Liver (tissue), 9 donors: Measurements from ENCODE around the gene ZDHHC14. TPM values are rescaled to one million over a fixed set of nuclear protein-coding genes. Genes with fewer than 3 reads are reported as not detected.

Source experiments
- DNase-seq: peaks from one replicate; pipeline ENCODE4 v3.0.0-alpha.2; 2017; ENCODE audit warnings: low spot score
- H3K27ac ChIP-seq, 2 donors: one replicate each; pipeline ENCODE4 v1.7.0; 2013; ENCODE audit warnings: inconsistent platforms in 2 of 2, low read length in 2 of 2, control low read depth in 1 of 2, low read depth in 1 of 2, mild to moderate bottlenecking in 1 of 2
- H3K27me3 ChIP-seq, 4 donors: one replicate each; pipeline versions ENCODE4 v1.6.1 to v1.7.0; 2013; ENCODE audit warnings: low read length in 3 of 4, inconsistent platforms in 1 of 4, mild to moderate bottlenecking in 1 of 4, moderate library complexity in 1 of 4; ENCODE audit not compliant: control insufficient read depth in 4 of 4, insufficient read depth in 4 of 4
- H3K36me3 ChIP-seq, 4 donors: one replicate each; pipeline versions ENCODE4 v1.6.1 to v1.7.0; 2013; ENCODE audit warnings: low read length in 3 of 4, mild to moderate bottlenecking in 3 of 4, low read depth in 1 of 4, moderate library complexity in 1 of 4; ENCODE audit not compliant: control insufficient read depth in 4 of 4, insufficient read depth in 3 of 4
- H3K4me1 ChIP-seq, 4 donors: one replicate each; pipeline versions ENCODE4 v1.6.1 to v1.7.0; 2013; ENCODE audit warnings: low read length in 3 of 4, mild to moderate bottlenecking in 3 of 4, moderate library complexity in 1 of 4; ENCODE audit not compliant: control insufficient read depth in 4 of 4, insufficient read depth in 4 of 4
- H3K4me3 ChIP-seq, 3 donors: one replicate each; pipeline versions ENCODE4 v1.6.1 to v1.7.0; 2013; ENCODE audit warnings: low read length in 3 of 3, control low read depth in 1 of 3, low read depth in 1 of 3, mild to moderate bottlenecking in 1 of 3
- H3K9ac ChIP-seq, 2 donors: one replicate each; pipeline ENCODE4 v1.7.0; 2013; ENCODE audit warnings: low read length in 2 of 2, mild to moderate bottlenecking in 2 of 2, moderate library complexity in 2 of 2, control low read depth in 1 of 2, low read depth in 1 of 2
- H3K9me3 ChIP-seq, 4 donors: one replicate each; pipeline versions ENCODE4 v1.6.1 to v1.7.0; 2013; ENCODE audit warnings: low read length in 3 of 4; ENCODE audit not compliant: control insufficient read depth in 4 of 4
- CTCF ChIP-seq: fragments of 150-350 bp; IDR thresholded peaks from 2 replicates; pipeline ENCODE4 v1.5.1; 2017; ENCODE audit warnings: improper control_type of control experiment, low read depth, low read length; ENCODE audit not compliant: missing input control
- EGR1 ChIP-seq, 2 donors: IDR thresholded peaks; 2 replicates each; pipeline ENCODE4 v1.6.1; 2016 to 2018; ENCODE audit warnings: antibody characterized with exemption in 2 of 2, low read depth in 2 of 2
- FOXA1 ChIP-seq: IDR thresholded peaks from 2 replicates; pipeline ENCODE4 v1.6.1; 2016; ENCODE audit warnings: antibody characterized with exemption
- FOXA2 ChIP-seq: IDR thresholded peaks from 2 replicates; pipeline ENCODE4 v1.6.1; 2016; ENCODE audit warnings: antibody characterized with exemption
- GABPA ChIP-seq, 2 donors: IDR thresholded peaks in 1 of 2; conservative IDR thresholded peaks in 1 of 2; 2 replicates each; pipeline ENCODE4 v1.6.1; 2016; ENCODE audit warnings: antibody characterized with exemption in 2 of 2, mild to moderate bottlenecking in 1 of 2, moderate library complexity in 1 of 2
- HNF4A ChIP-seq, 2 donors: conservative IDR thresholded peaks; 2 replicates each; pipeline ENCODE4 v1.6.1; 2016; ENCODE audit warnings: antibody characterized with exemption in 2 of 2, mild to moderate bottlenecking in 2 of 2
- HNF4G ChIP-seq: IDR thresholded peaks from 2 replicates; pipeline ENCODE4 v1.6.1; 2016; ENCODE audit warnings: antibody characterized with exemption
- JUND ChIP-seq, 2 donors: IDR thresholded peaks; 2 replicates each; pipeline ENCODE4 v1.6.1; 2016; ENCODE audit warnings: antibody characterized with exemption in 2 of 2
- NR2F2 ChIP-seq: IDR thresholded peaks from 2 replicates; pipeline ENCODE4 v1.6.1; 2016; ENCODE audit warnings: antibody characterized with exemption
- RAD21 ChIP-seq, 2 donors: IDR thresholded peaks; 2 replicates each; pipeline ENCODE4 v1.6.1; 2016; ENCODE audit warnings: antibody characterized with exemption in 2 of 2, mild to moderate bottlenecking in 2 of 2
- RXRA ChIP-seq, 2 donors: IDR thresholded peaks; 2 replicates each; pipeline ENCODE4 v1.6.1; 2017 to 2018; ENCODE audit warnings: antibody characterized with exemption in 2 of 2, mild to moderate bottlenecking in 1 of 2
- SP1 ChIP-seq: IDR thresholded peaks from 2 replicates; pipeline ENCODE4 v1.6.1; 2018; ENCODE audit warnings: antibody characterized with exemption, mild to moderate bottlenecking
- TAF1 ChIP-seq: conservative IDR thresholded peaks from 2 replicates; pipeline ENCODE4 v1.6.1; 2016; ENCODE audit warnings: antibody characterized with exemption, mild to moderate bottlenecking
- YY1 ChIP-seq: IDR thresholded peaks from 2 replicates; pipeline ENCODE4 v1.6.1; 2016; ENCODE audit warnings: antibody characterized with exemption, mild to moderate bottlenecking
- ZBTB33 ChIP-seq: IDR thresholded peaks from 2 replicates; pipeline ENCODE4 v1.6.1; 2016; ENCODE audit warnings: antibody characterized with exemption
- WGBS: extraction: QIAGEN DNeasy Blood & Tissue Kit; methylation state at CpG from one replicate; pipeline ENCODE4 v1.1.7; 2013; 5-methylcytosine and 5-hydroxymethylcytosine counted together
- polyA plus RNA-seq, 2 donors: library from polyadenylated mRNA; stranded (reverse) in 1 of 2; unstranded in 1 of 2; fragments of 200-250 nt in 1 of 2; fragments of >200 nt in 1 of 2; fragmentation: Nextera tagmentation in 1 of 2; extraction: Ambion mirVana in 1 of 2; gene quantifications; one replicate each; pipeline versions ENCODE4 v1.2.1 to v1.2.3, GENCODE V29; 2013 to 2015
- total RNA-seq, 2 donors: library from RNA; depleted of rRNA; stranded (reverse); fragments of >200 nt; gene quantifications; one replicate each; pipeline ENCODE4 v1.2.3, GENCODE V29; 2014
- TF ChIP-seq, protein P1 (sequence below): IDR thresholded peaks from 2 replicates; pipeline ENCODE4 v1.6.1; 2016; ENCODE audit warnings: antibody characterized with exemption, mild to moderate bottlenecking
- TF ChIP-seq, protein P2 (sequence below): IDR thresholded peaks from 2 replicates; pipeline ENCODE4 v1.6.1; 2016; ENCODE audit warnings: antibody characterized with exemption
- TF ChIP-seq, protein P3 (sequence below): IDR thresholded peaks from 2 replicates; pipeline ENCODE4 v1.6.1; 2016; ENCODE audit warnings: antibody characterized with exemption
- donor health status: healthy.
- donor health status: healthy.
- donor health status: healthy.
- donor health status: healthy.
- donor health status: healthy.

The ZDHHC14 gene
- total and polyA plus RNA-seq, 4 donors, result 4.4 to 11.7 (median 8.4) TPM

DNA sequence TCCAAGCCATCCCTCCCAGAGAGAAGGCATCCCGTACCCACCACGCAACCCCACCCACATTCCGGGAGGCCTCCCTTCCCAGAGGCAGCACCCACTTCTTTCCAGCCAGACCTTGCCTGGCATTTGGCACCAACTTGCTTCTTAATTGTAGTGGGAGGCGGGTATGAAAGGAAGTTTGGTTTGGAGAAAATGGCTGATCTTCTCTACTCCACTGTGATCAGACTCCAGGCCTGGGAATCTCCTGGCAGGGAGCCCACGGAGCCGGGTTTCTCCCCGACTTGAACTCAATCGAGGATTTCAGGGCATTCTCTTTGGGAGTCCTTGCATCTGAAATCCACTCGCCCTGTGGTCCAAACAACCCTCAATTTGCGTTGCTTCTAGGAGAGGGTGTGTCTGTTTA is 107.1 kb downstream of the ZDHHC14 start:
- TF ChIP-seq, protein P1, sequence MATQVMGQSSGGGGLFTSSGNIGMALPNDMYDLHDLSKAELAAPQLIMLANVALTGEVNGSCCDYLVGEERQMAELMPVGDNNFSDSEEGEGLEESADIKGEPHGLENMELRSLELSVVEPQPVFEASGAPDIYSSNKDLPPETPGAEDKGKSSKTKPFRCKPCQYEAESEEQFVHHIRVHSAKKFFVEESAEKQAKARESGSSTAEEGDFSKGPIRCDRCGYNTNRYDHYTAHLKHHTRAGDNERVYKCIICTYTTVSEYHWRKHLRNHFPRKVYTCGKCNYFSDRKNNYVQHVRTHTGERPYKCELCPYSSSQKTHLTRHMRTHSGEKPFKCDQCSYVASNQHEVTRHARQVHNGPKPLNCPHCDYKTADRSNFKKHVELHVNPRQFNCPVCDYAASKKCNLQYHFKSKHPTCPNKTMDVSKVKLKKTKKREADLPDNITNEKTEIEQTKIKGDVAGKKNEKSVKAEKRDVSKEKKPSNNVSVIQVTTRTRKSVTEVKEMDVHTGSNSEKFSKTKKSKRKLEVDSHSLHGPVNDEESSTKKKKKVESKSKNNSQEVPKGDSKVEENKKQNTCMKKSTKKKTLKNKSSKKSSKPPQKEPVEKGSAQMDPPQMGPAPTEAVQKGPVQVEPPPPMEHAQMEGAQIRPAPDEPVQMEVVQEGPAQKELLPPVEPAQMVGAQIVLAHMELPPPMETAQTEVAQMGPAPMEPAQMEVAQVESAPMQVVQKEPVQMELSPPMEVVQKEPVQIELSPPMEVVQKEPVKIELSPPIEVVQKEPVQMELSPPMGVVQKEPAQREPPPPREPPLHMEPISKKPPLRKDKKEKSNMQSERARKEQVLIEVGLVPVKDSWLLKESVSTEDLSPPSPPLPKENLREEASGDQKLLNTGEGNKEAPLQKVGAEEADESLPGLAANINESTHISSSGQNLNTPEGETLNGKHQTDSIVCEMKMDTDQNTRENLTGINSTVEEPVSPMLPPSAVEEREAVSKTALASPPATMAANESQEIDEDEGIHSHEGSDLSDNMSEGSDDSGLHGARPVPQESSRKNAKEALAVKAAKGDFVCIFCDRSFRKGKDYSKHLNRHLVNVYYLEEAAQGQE, result no peak
- TF ChIP-seq GABPA (IDR thresholded peaks at IDR 0.05 in 1 of 2, conservative IDR thresholded peaks at IDR 0.05 in 1 of 2), result no peak

GRCh38 chr6:157488716-157489118 is 107.7 kb downstream of the ZDHHC14 start:
- Histone ChIP-seq H3K27me3 (no peaks in the 10 kb centered on the region), H3K27ac (no peak overlapping the region), H3K4me3 (no peak overlapping the region), H3K4me1 (no peaks in the 10 kb centered on the region), H3K9ac (no peak overlapping the region), H3K9me3 (no peaks in the 10 kb centered on the region), H3K36me3 (no peaks in the 10 kb centered on the region)
- no peak for TF ChIP-seq TAF1
- no peak for TF ChIP-seq CTCF
- TF ChIP-seq YY1, result no peak
- no peak for TF ChIP-seq EGR1 (IDR thresholded peaks at IDR 0.05; ENCODE audit: low read depth in 2 of 2)
- no peak for TF ChIP-seq HNF4A (conservative IDR thresholded peaks at IDR 0.05)
- TF ChIP-seq ZBTB33, result no peak
- TF ChIP-seq FOXA2, result no peak
- no peak for TF ChIP-seq FOXA1
- no peak for TF ChIP-seq NR2F2
- TF ChIP-seq HNF4G, result no peak
- no peak for TF ChIP-seq SP1
- TF ChIP-seq JUND (IDR thresholded peaks at IDR 0.05), result no peak
- TF ChIP-seq, protein P1, result no peak
- TF ChIP-seq GABPA (IDR thresholded peaks at IDR 0.05 in 1 of 2, conservative IDR thresholded peaks at IDR 0.05 in 1 of 2), result no peak
- TF ChIP-seq, protein P2, sequence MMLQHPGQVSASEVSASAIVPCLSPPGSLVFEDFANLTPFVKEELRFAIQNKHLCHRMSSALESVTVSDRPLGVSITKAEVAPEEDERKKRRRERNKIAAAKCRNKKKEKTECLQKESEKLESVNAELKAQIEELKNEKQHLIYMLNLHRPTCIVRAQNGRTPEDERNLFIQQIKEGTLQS, result no peak
- no peak for TF ChIP-seq RXRA (IDR thresholded peaks at IDR 0.05)
- TF ChIP-seq RAD21 (IDR thresholded peaks at IDR 0.05), result no peak
- TF ChIP-seq, protein P3, sequence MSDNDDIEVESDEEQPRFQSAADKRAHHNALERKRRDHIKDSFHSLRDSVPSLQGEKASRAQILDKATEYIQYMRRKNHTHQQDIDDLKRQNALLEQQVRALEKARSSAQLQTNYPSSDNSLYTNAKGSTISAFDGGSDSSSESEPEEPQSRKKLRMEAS, result no peak
- WGBS, result 85% methylated on average over 12 of the region's 12 CpGs
- DNase-seq, result peak; percentile 84

More for the DNA sequence above, 107.1 kb downstream of the ZDHHC14 start:
- Histone ChIP-seq H3K36me3 (no peaks in the 10 kb centered on the region), H3K4me1 (no peaks in the 10 kb centered on the region), H3K9me3 (no peaks in the 10 kb centered on the region), H3K27ac (no peak overlapping the region), H3K4me3 (no peak overlapping the region), H3K9ac (no peak overlapping the region), H3K27me3 (no peaks in the 10 kb centered on the region)
- no peak for DNase-seq
- WGBS, result 84% methylated on average over 10 of the region's 10 CpGs
